GM23248 (cell line): Measurements from ENCODE around the gene LRP4. TPM values are rescaled to one million over a fixed set of nuclear protein-coding genes. Genes with fewer than 3 reads are reported as not detected.

Experiments
- DNase-seq: peaks from one replicate; pipeline ENCODE4 v3.0.0-alpha.2; 2015
- H2AFZ ChIP-seq: fragments of 200-600 bp; sonication (generic); 2 replicates; pipeline ENCODE4 v1.6.1; 2016; ENCODE audit warnings: antibody characterized with exemption
- H3F3A ChIP-seq: fragments of 200-600 bp; sonication (generic); 2 replicates; pipeline ENCODE4 v1.6.1; 2016; ENCODE audit warnings: mild to moderate bottlenecking, antibody characterized with exemption, mixed run types; ENCODE audit not compliant: insufficient read depth
- H3K27ac ChIP-seq: fragments of 200-600 bp; sonication (generic); 2 replicates; pipeline ENCODE4 v1.5.1; 2016; ENCODE audit warnings: mild to moderate bottlenecking
- H3K27me3 ChIP-seq: fragments of 200-600 bp; sonication (generic); replicated peaks from 2 replicates; pipeline ENCODE4 v1.6.1; 2016; ENCODE audit warnings: mild to moderate bottlenecking; ENCODE audit not compliant: insufficient read depth
- H3K36me3 ChIP-seq: fragments of 200-600 bp; sonication (generic); 2 replicates; pipeline ENCODE4 v1.6.1; 2016; ENCODE audit warnings: low read depth, mild to moderate bottlenecking
- H3K4me1 ChIP-seq: fragments of 200-600 bp; sonication (generic); 2 replicates; pipeline ENCODE4 v1.6.1; 2016; ENCODE audit warnings: mild to moderate bottlenecking; ENCODE audit not compliant: insufficient read depth
- H3K4me2 ChIP-seq: fragments of 200-600 bp; sonication (generic); one replicate; pipeline ENCODE4 v1.6.1; 2016; ENCODE audit warnings: mild to moderate bottlenecking; ENCODE audit not compliant: unreplicated experiment
- H3K4me3 ChIP-seq: fragments of 200-600 bp; sonication (generic); 2 replicates; pipeline ENCODE4 v1.5.1; 2016; ENCODE audit warnings: mild to moderate bottlenecking
- H3K79me2 ChIP-seq: fragments of 200-600 bp; sonication (generic); 2 replicates; pipeline ENCODE4 v1.6.1; 2016; ENCODE audit warnings: mild to moderate bottlenecking; ENCODE audit not compliant: insufficient read depth
- H3K9ac ChIP-seq: fragments of 200-600 bp; sonication (generic); 2 replicates; pipeline ENCODE4 v1.6.1; 2016; ENCODE audit warnings: mild to moderate bottlenecking
- H3K9me2 ChIP-seq: fragments of 200-600 bp; sonication (generic); 2 replicates; pipeline ENCODE4 v1.6.1; 2016; ENCODE audit warnings: mixed run types, mild to moderate bottlenecking, moderate library complexity; ENCODE audit not compliant: insufficient read depth
- H3K9me3 ChIP-seq: fragments of 200-600 bp; sonication (generic); one replicate; pipeline ENCODE4 v1.6.1; 2017; ENCODE audit warnings: low read depth
- H4K20me1 ChIP-seq: fragments of 200-600 bp; sonication (generic); 2 replicates; pipeline ENCODE4 v1.6.0; 2016; ENCODE audit not compliant: insufficient read depth
- EZH2 ChIP-seq: fragments of 200-600 bp; sonication (generic); IDR thresholded peaks from 2 replicates; pipeline ENCODE4 v1.6.1; 2018; ENCODE audit warnings: antibody characterized with exemption, mild to moderate bottlenecking; ENCODE audit not compliant: insufficient read depth, poor library complexity, severe bottlenecking
- EZH2phosphoT487 ChIP-seq: fragments of 200-600 bp; sonication (generic); IDR thresholded peaks from 2 replicates; pipeline ENCODE4 v1.6.1; 2018; ENCODE audit warnings: antibody characterized with exemption, moderate library complexity, mild to moderate bottlenecking, low read depth; ENCODE audit not compliant: insufficient read depth
- WGBS, 2 experiments: methylation state at CpG; one replicate each; pipeline ENCODE4 v1.1.6; 2015 to 2017; ENCODE audit warnings: low lambda C conversion rate in 2 of 2, low coverage in 1 of 2; ENCODE audit errors: missing lambda C conversion rate in 2 of 2; 5-methylcytosine and 5-hydroxymethylcytosine counted together
- in situ Hi-C: fragments of 300-500 bp; cut with MboI; formaldehyde crosslinking; loops from 2 replicates; pipeline ENCODE4 v1.15.0; 2020
- polyA plus RNA-seq: library from polyadenylated mRNA; unstranded; fragments of >200 nt; fragmentation: Nextera tagmentation; extraction: Ambion mirVana; gene quantifications from 2 replicates; pipeline ENCODE4 v1.2.1, GENCODE V29; 2016
- total RNA-seq: library from RNA; depleted of rRNA; stranded (reverse); fragments of >200 nt; shearing (Covaris generic); gene quantifications from 2 replicates; pipeline ENCODE4 v1.2.3, GENCODE V29; 2014

Gene LRP4
- total and polyA plus RNA-seq, 2 experiments from 2014 or later = 1.4 to 2.9 TPM

GRCh38 chr11:46838501-46838900 is 79.8 kb downstream of the LRP4 start:
- no peaks in the 10 kb centered on the region for H4K20me1 ChIP-seq
- no peaks in the 10 kb centered on the region for H3F3A ChIP-seq
- no peak overlapping the region for H2AFZ ChIP-seq
- H3K4me3 ChIP-seq = no peak overlapping the region
- H3K36me3 ChIP-seq = no peaks in the 10 kb centered on the region
- no peaks in the 10 kb centered on the region for H3K9me3 ChIP-seq
- no peaks in the 10 kb centered on the region for H3K27me3 ChIP-seq
- peaks cover 100% of the 10 kb centered on the region for H3K79me2 ChIP-seq
- WGBS, 2 experiments = 97 to 100% methylated on average over 6 of the region's 6 CpGs
- TF ChIP-seq EZH2phosphoT487 = no peak
- no peak for TF ChIP-seq EZH2
- H3K9ac ChIP-seq = no peak overlapping the region
- DNase-seq = no peak
- in situ Hi-C loops = no loop called here
- H3K9me2 ChIP-seq = no peaks in the 10 kb centered on the region
- no peak overlapping the region for H3K4me2 ChIP-seq
- no peaks in the 10 kb centered on the region for H3K4me1 ChIP-seq
- no peak overlapping the region for H3K27ac ChIP-seq

- no peaks in the 10 kb centered on the region for H3K9me3 ChIP-seq
- H3K27me3 ChIP-seq = no peaks in the 10 kb centered on the region
- H3K4me3 ChIP-seq = no peak overlapping the region
- H3K36me3 ChIP-seq = no peaks in the 10 kb centered on the region
- in situ Hi-C loops = no loop called here
- H3K4me2 ChIP-seq = no peak overlapping the region
- H3K9me2 ChIP-seq = no peaks in the 10 kb centered on the region
- no peak overlapping the region for H2AFZ ChIP-seq
- no peak overlapping the region for H3K9ac ChIP-seq
- H3F3A ChIP-seq = no peaks in the 10 kb centered on the region
- H3K79me2 ChIP-seq = peaks cover 100% of the 10 kb centered on the region
- H4K20me1 ChIP-seq = no peaks in the 10 kb centered on the region
- no peaks in the 10 kb centered on the region for H3K4me1 ChIP-seq
- no peak for DNase-seq
- no peak for TF ChIP-seq EZH2
- no peak for TF ChIP-seq EZH2phosphoT487
- no peak overlapping the region for H3K27ac ChIP-seq
Measured at GRCh38 chr11:46837860-46838259, 80.5 kb downstream of the LRP4 start.

GRCh38 chr11:46836870-46837269 is 81.5 kb downstream of the LRP4 start:
- TF ChIP-seq EZH2 (no peak), EZH2phosphoT487 (no peak)
- no peak overlapping the region for H3K4me3 ChIP-seq
- no peak overlapping the region for H3K27ac ChIP-seq
- peaks cover 100% of the 10 kb centered on the region for H3K79me2 ChIP-seq
- no peaks in the 10 kb centered on the region for H3K9me3 ChIP-seq
- no peak overlapping the region for H3K9ac ChIP-seq
- H3K27me3 ChIP-seq = no peaks in the 10 kb centered on the region
- no peaks in the 10 kb centered on the region for H3F3A ChIP-seq
- no peak overlapping the region for H2AFZ ChIP-seq
- H3K4me2 ChIP-seq = no peak overlapping the region
- no peak for DNase-seq
- no peaks in the 10 kb centered on the region for H3K36me3 ChIP-seq
- no peaks in the 10 kb centered on the region for H3K4me1 ChIP-seq
- H4K20me1 ChIP-seq = no peaks in the 10 kb centered on the region
- in situ Hi-C loops = no loop called here
- H3K9me2 ChIP-seq = no peaks in the 10 kb centered on the region

GRCh38 chr11:46836431-46836830 is 81.9 kb downstream of the LRP4 start:
- no peaks in the 10 kb centered on the region for H3K9me3 ChIP-seq
- TF ChIP-seq EZH2phosphoT487 (no peak), EZH2 (no peak)
- no peaks in the 10 kb centered on the region for H3K4me1 ChIP-seq
- H2AFZ ChIP-seq = no peak overlapping the region
- H3K27ac ChIP-seq = no peak overlapping the region
- H3K36me3 ChIP-seq = no peaks in the 10 kb centered on the region
- no peak for DNase-seq
- no peaks in the 10 kb centered on the region for H3K9me2 ChIP-seq
- no peaks in the 10 kb centered on the region for H3K27me3 ChIP-seq
- H3K79me2 ChIP-seq = peaks cover 100% of the 10 kb centered on the region
- no peak overlapping the region for H3K4me2 ChIP-seq
- no peak overlapping the region for H3K4me3 ChIP-seq
- WGBS, 2 experiments = 41 to 43% methylated on average over 1 of the region's 1 CpG
- in situ Hi-C loops = no loop called here
- no peak overlapping the region for H3K9ac ChIP-seq
- no peaks in the 10 kb centered on the region for H4K20me1 ChIP-seq
- no peaks in the 10 kb centered on the region for H3F3A ChIP-seq

- Histone ChIP-seq H4K20me1 (no peaks in the 10 kb centered on the region), H3F3A (no peaks in the 10 kb centered on the region), H3K4me2 (no peak overlapping the region), H3K79me2 (peaks cover 100% of the 10 kb centered on the region), H3K27me3 (no peaks in the 10 kb centered on the region), H3K9ac (no peak overlapping the region), H3K4me3 (no peak overlapping the region), H3K4me1 (no peaks in the 10 kb centered on the region), H3K27ac (no peak overlapping the region), H3K9me2 (no peaks in the 10 kb centered on the region), H3K36me3 (no peaks in the 10 kb centered on the region), H2AFZ (no peak overlapping the region), H3K9me3 (no peaks in the 10 kb centered on the region)
- 96 to 98% methylated on average over 3 of the region's 3 CpGs for WGBS, 2 experiments
- DNase-seq = no peak
- no peak for TF ChIP-seq EZH2
- TF ChIP-seq EZH2phosphoT487 = no peak
- in situ Hi-C loops = no loop called here
Measured at GRCh38 chr11:46835897-46836296, 82.5 kb downstream of the LRP4 start.
